ENCODE data around the gene SNX25. TPM values are rescaled to one million over a fixed set of nuclear protein-coding genes. Genes with fewer than 3 reads are reported as not detected.

SNX25 gene
- total RNA-seq, 1 experiment from 2014 or later: 3.5 TPM

GRCh38 chr4:185334326-185334725 lies 124.9 kb downstream of the SNX25 start:
- Histone ChIP-seq H3K27ac (ENCODE audit: low read depth, low read length, poor library complexity, severe bottlenecking) (no peak overlapping the region), H3K4me3 (ENCODE audit: low read depth, low read length, poor library complexity, severe bottlenecking) (no peak overlapping the region), H3K9me3 (ENCODE audit: low read depth, low read length, poor library complexity, severe bottlenecking) (peaks cover 8% of the 10 kb centered on the region), H3K36me3 (ENCODE audit: insufficient read depth, low read length, poor library complexity, severe bottlenecking) (no peaks in the 10 kb centered on the region), H3K4me1 (ENCODE audit: insufficient read depth, low read length, poor library complexity, severe bottlenecking) (no peaks in the 10 kb centered on the region), H3K27me3 (replicated peaks; ENCODE audit: insufficient read depth, low read depth, low read length, poor library complexity) (no peaks in the 10 kb centered on the region)
- TF ChIP-seq CTCF (conservative IDR thresholded peaks at IDR 0.05; ENCODE audit: low read depth, low read length) (no peak), EZH2 (IDR thresholded peaks at IDR 0.05; ENCODE audit: borderline replicate concordance, low read depth, low read length, poor library complexity, severe bottlenecking) (no peak)
- no peak for DNase-seq (ENCODE audit: low spot score)
- ChIA-PET CTCF (no interaction called here), POLR2A (ENCODE audit: low non-redundant PET) (no interaction called here)
- no TSS peak for BruUV-seq (replicated peaks)
- intact Hi-C loops (cut with micrococcal nuclease; ENCODE audit: unreplicated experiment): no loop called here

GRCh38 chr4:185335579-185335978 lies 126.2 kb downstream of the SNX25 start:
- ChIA-PET CTCF (no interaction called here), POLR2A (ENCODE audit: low non-redundant PET) (no interaction called here)
- Histone ChIP-seq H3K36me3 (ENCODE audit: insufficient read depth, low read length, poor library complexity, severe bottlenecking) (no peaks in the 10 kb centered on the region), H3K4me1 (ENCODE audit: insufficient read depth, low read length, poor library complexity, severe bottlenecking) (no peaks in the 10 kb centered on the region), H3K27ac (ENCODE audit: low read depth, low read length, poor library complexity, severe bottlenecking) (no peak overlapping the region), H3K9me3 (ENCODE audit: low read depth, low read length, poor library complexity, severe bottlenecking) (peaks cover 8% of the 10 kb centered on the region), H3K27me3 (replicated peaks; ENCODE audit: insufficient read depth, low read depth, low read length, poor library complexity) (no peaks in the 10 kb centered on the region), H3K4me3 (ENCODE audit: low read depth, low read length, poor library complexity, severe bottlenecking) (no peak overlapping the region)
- intact Hi-C loops (cut with micrococcal nuclease; ENCODE audit: unreplicated experiment): no loop called here
- no peak for DNase-seq (ENCODE audit: low spot score)
- BruUV-seq (replicated peaks): no TSS peak
- no peak for TF ChIP-seq CTCF (conservative IDR thresholded peaks at IDR 0.05; ENCODE audit: low read depth, low read length)

GRCh38 chr4:185339941-185340340 lies 130.5 kb downstream of the SNX25 start:
- Histone ChIP-seq H3K4me1 (ENCODE audit: insufficient read depth, low read length, poor library complexity, severe bottlenecking) (no peaks in the 10 kb centered on the region), H3K27me3 (replicated peaks; ENCODE audit: insufficient read depth, low read depth, low read length, poor library complexity) (no peaks in the 10 kb centered on the region), H3K9me3 (ENCODE audit: low read depth, low read length, poor library complexity, severe bottlenecking) (peaks cover 8% of the 10 kb centered on the region), H3K36me3 (ENCODE audit: insufficient read depth, low read length, poor library complexity, severe bottlenecking) (no peaks in the 10 kb centered on the region), H3K4me3 (ENCODE audit: low read depth, low read length, poor library complexity, severe bottlenecking) (no peak overlapping the region), H3K27ac (ENCODE audit: low read depth, low read length, poor library complexity, severe bottlenecking) (no peak overlapping the region)
- ChIA-PET CTCF (no interaction called here), POLR2A (ENCODE audit: low non-redundant PET) (no interaction called here)
- BruUV-seq (replicated peaks): no TSS peak
- no peak for DNase-seq (ENCODE audit: low spot score)
- intact Hi-C loops (cut with micrococcal nuclease; ENCODE audit: unreplicated experiment): no loop called here
- no peak for TF ChIP-seq EZH2 (IDR thresholded peaks at IDR 0.05; ENCODE audit: borderline replicate concordance, low read depth, low read length, poor library complexity, severe bottlenecking)
- TF ChIP-seq CTCF (conservative IDR thresholded peaks at IDR 0.05; ENCODE audit: low read depth, low read length): no peak

All from A673 (cell line).